Trophoblast cell (in vitro differentiated cells and primary cell): ENCODE results near the gene SCYGR6.

Source experiments
- DNase-seq, 2 donors: peaks; one replicate each; pipeline ENCODE4 v3.0.0-alpha.2; 2016
- H2AFZ ChIP-seq: 2 replicates; pipeline ENCODE4 v1.6.1; 2013; ENCODE audit warnings: low read length, moderate library complexity, mild to moderate bottlenecking; ENCODE audit not compliant: insufficient read depth, poor library complexity
- H2AK5ac ChIP-seq: 2 replicates; pipeline ENCODE4 v1.6.1; 2013; ENCODE audit warnings: mild to moderate bottlenecking, low read length
- H2BK120ac ChIP-seq: 2 replicates; pipeline ENCODE4 v1.6.1; 2013; ENCODE audit warnings: low read length, mild to moderate bottlenecking, moderate library complexity; ENCODE audit not compliant: insufficient read depth, poor library complexity
- H2BK12ac ChIP-seq: 2 replicates; pipeline ENCODE4 v1.6.1; 2013; ENCODE audit warnings: mild to moderate bottlenecking, low read length, moderate library complexity
- H2BK5ac ChIP-seq: 2 replicates; pipeline ENCODE4 v1.6.1; 2013; ENCODE audit warnings: low read length, low read depth, moderate library complexity, mild to moderate bottlenecking; ENCODE audit not compliant: poor library complexity
- H3K14ac ChIP-seq: 2 replicates; pipeline ENCODE4 v1.6.1; 2013; ENCODE audit warnings: mild to moderate bottlenecking, low read length
- H3K18ac ChIP-seq: 2 replicates; pipeline ENCODE4 v1.6.1; 2013; ENCODE audit warnings: mild to moderate bottlenecking, low read length
- H3K23ac ChIP-seq: 2 replicates; pipeline ENCODE4 v1.6.1; 2013; ENCODE audit warnings: low read length
- H3K27ac ChIP-seq: 2 replicates; pipeline ENCODE4 v1.5.1; 2013; ENCODE audit warnings: low read depth, mild to moderate bottlenecking, inconsistent platforms, low read length, moderate library complexity
- H3K27me3 ChIP-seq: 2 replicates; pipeline ENCODE4 v1.6.1; 2013; ENCODE audit warnings: inconsistent platforms, mild to moderate bottlenecking, low read length, moderate library complexity; ENCODE audit not compliant: insufficient read depth
- H3K36me3 ChIP-seq, 2 experiments: 1 replicate in 1 of 2; 2 replicates in 1 of 2; pipeline ENCODE4 v1.6.1; 2013; ENCODE audit warnings: low read length in 2 of 2, mild to moderate bottlenecking in 2 of 2, moderate library complexity in 1 of 2; ENCODE audit not compliant: insufficient read depth in 2 of 2, control insufficient read depth in 1 of 2
- H3K4ac ChIP-seq: 2 replicates; pipeline ENCODE4 v1.6.1; 2013; ENCODE audit warnings: low read depth, mild to moderate bottlenecking, low read length, moderate library complexity
- H3K4me1 ChIP-seq, 2 experiments: 1 replicate in 1 of 2; 2 replicates in 1 of 2; pipeline ENCODE4 v1.6.1; 2013; ENCODE audit warnings: low read length in 2 of 2, mild to moderate bottlenecking in 2 of 2, moderate library complexity in 1 of 2; ENCODE audit not compliant: insufficient read depth in 2 of 2, control insufficient read depth in 1 of 2
- H3K4me2 ChIP-seq: 2 replicates; pipeline ENCODE4 v1.6.1; 2013; ENCODE audit warnings: inconsistent platforms, mild to moderate bottlenecking, low read length, moderate library complexity
- H3K4me3 ChIP-seq: 2 replicates; pipeline ENCODE4 v1.5.1; 2013; ENCODE audit warnings: mild to moderate bottlenecking, low read depth, low read length, inconsistent platforms
- H3K79me1 ChIP-seq: one replicate; pipeline ENCODE4 v1.6.1; 2013; ENCODE audit warnings: low read length
- H3K79me2 ChIP-seq: 2 replicates; pipeline ENCODE4 v1.6.1; 2013; ENCODE audit warnings: low read length, mild to moderate bottlenecking; ENCODE audit not compliant: control insufficient read depth, insufficient read depth, poor library complexity
- H3K9ac ChIP-seq: 2 replicates; pipeline ENCODE4 v1.6.1; 2013; ENCODE audit warnings: mild to moderate bottlenecking, low read length
- H3K9me3 ChIP-seq: 2 replicates; pipeline ENCODE4 v1.6.1; 2013; ENCODE audit warnings: low read depth, mild to moderate bottlenecking, control low read depth, inconsistent platforms, low read length; ENCODE audit not compliant: insufficient read depth
- H4K12ac ChIP-seq: 2 replicates; pipeline ENCODE4 v1.6.1; 2013; ENCODE audit warnings: low read depth, mild to moderate bottlenecking, low read length, moderate library complexity
- H4K8ac ChIP-seq: 2 replicates; pipeline ENCODE4 v1.6.1; 2013; ENCODE audit warnings: low read depth, mild to moderate bottlenecking, low read length, moderate library complexity
- H4K91ac ChIP-seq: one replicate; pipeline ENCODE4 v1.6.1; 2013; ENCODE audit warnings: low read depth, mild to moderate bottlenecking, low read length, moderate library complexity
- WGBS: extraction: QIAGEN DNeasy Blood & Tissue Kit; methylation state at CpG from one replicate; pipeline ENCODE4 v1.1.7; 2013; ENCODE audit warnings: missing lambda C conversion rate; ENCODE audit not compliant: insufficient read length, insufficient coverage; ENCODE audit errors: extremely low coverage; 5-methylcytosine and 5-hydroxymethylcytosine counted together

SCYGR6 gene

DNA sequence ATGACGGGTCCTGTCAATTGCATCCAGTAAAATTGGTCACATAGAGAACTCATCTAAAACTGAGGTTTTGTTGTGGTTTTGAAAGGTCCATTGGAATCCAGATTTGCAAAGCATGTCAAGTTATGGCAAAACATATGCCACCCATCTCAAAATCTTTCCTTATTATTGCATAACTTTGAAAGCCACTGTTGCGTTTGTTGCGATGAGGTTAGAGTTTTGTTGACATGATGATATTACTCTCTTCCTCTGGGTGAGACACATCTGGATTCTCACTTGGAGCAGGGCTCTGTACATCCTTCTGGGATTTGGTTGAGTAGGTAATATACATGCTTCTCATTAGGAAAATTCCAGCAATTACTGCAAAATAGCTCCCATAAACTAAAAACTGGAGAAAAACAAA, 37.4 kb downstream of the SCYGR6 start:
- Histone ChIP-seq H3K4me2 (no peak overlapping the region), H4K8ac (no peak overlapping the region), H3K9me3 (no peaks in the 10 kb centered on the region), H3K4me1 (no peaks in the 10 kb centered on the region), H2BK120ac (no peak overlapping the region), H3K9ac (no peak overlapping the region), H3K4me3 (no peak overlapping the region), H3K27ac (no peak overlapping the region), H3K18ac (no peak overlapping the region), H2AK5ac (no peak overlapping the region), H3K4ac (no peak overlapping the region), H3K23ac (no peak overlapping the region), H3K79me1 (no peaks in the 10 kb centered on the region), H2AFZ (no peak overlapping the region), H2BK12ac (no peak overlapping the region), H3K14ac (no peak overlapping the region), H3K27me3 (no peaks in the 10 kb centered on the region), H4K91ac (no peak overlapping the region), H2BK5ac (no peak overlapping the region), H3K79me2 (no peaks in the 10 kb centered on the region), H4K12ac (no peak overlapping the region), H3K36me3 (peaks cover 4% of the 10 kb centered on the region in 2 experiments)
- no CpG with 5 or more reads among the region's 3 CpGs for WGBS
- DNase-seq = peak in 1 of 2 donors; percentile 31

DNA sequence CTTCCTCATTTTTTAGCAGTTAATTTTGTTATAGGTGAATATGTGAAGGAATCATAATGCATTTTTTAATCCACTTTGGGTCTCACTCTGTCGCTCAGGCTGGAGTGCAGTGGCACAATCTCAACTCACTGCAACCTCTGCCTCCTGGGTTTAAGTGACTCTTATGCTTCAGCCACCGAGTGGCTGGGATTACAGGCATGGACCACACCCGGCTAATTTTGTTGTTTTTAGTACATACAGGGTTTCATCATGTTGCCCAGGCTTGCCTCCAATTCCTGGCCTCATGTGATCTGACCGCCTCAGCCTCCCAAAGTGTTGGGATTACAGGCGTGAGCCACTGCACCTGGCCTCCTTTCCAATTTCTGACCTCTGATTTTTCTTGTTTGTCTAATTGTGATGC, 40.3 kb downstream of the SCYGR6 start:
- Histone ChIP-seq H3K4ac (no peak overlapping the region), H3K14ac (no peak overlapping the region), H3K27me3 (no peaks in the 10 kb centered on the region), H3K9ac (no peak overlapping the region), H2AFZ (no peak overlapping the region), H3K79me1 (no peaks in the 10 kb centered on the region), H3K18ac (no peak overlapping the region), H3K4me2 (no peak overlapping the region), H4K91ac (no peak overlapping the region), H3K36me3 (peaks cover 4% of the 10 kb centered on the region in 2 experiments), H4K12ac (no peak overlapping the region), H4K8ac (no peak overlapping the region), H3K4me3 (no peak overlapping the region), H2AK5ac (no peak overlapping the region), H2BK120ac (no peak overlapping the region), H3K9me3 (no peaks in the 10 kb centered on the region), H2BK12ac (no peak overlapping the region), H3K27ac (no peak overlapping the region), H3K23ac (no peak overlapping the region), H2BK5ac (no peak overlapping the region), H3K4me1 (no peaks in the 10 kb centered on the region), H3K79me2 (no peaks in the 10 kb centered on the region)
- no CpG with 5 or more reads among the region's 5 CpGs for WGBS
- DNase-seq = peak in 1 of 2 donors; percentile 41

DNA sequence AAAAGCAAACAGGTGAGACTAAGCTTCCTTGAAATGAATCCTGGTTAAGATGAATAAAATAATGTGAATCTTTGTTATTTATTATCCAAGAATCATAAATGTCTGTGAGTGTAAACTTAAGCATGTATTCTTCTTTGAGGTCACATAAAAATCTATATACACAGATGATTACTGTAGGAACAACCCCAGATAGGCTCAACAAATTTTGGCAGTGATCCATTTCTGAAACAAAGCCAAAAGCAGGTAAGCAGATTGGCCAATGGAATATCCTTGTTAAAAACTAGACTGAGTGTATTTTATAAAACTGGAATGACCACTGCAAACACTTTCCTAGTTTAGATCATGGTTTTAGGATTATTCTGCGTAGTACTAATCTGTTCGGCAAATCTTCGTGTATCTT, 46.6 kb downstream of the SCYGR6 start:
- no peak overlapping the region for H3K27ac ChIP-seq
- no peak overlapping the region for H3K4ac ChIP-seq
- no peak overlapping the region for H2AK5ac ChIP-seq
- no peak overlapping the region for H4K8ac ChIP-seq
- H3K14ac ChIP-seq = no peak overlapping the region
- no peak overlapping the region for H2BK120ac ChIP-seq
- H3K79me2 ChIP-seq = no peaks in the 10 kb centered on the region
- no peak overlapping the region for H3K9ac ChIP-seq
- H2AFZ ChIP-seq = no peak overlapping the region
- H3K79me1 ChIP-seq = peaks cover 2% of the 10 kb centered on the region
- no peaks in the 10 kb centered on the region for H3K36me3 ChIP-seq
- H3K18ac ChIP-seq = no peak overlapping the region
- no peaks in the 10 kb centered on the region for H3K9me3 ChIP-seq
- no peak overlapping the region for H2BK12ac ChIP-seq
- no peak for DNase-seq
- H2BK5ac ChIP-seq = no peak overlapping the region
- H4K91ac ChIP-seq = no peak overlapping the region
- WGBS = no CpG with 5 or more reads among the region's 3 CpGs
- no peaks in the 10 kb centered on the region for H3K27me3 ChIP-seq
- H3K4me2 ChIP-seq = no peak overlapping the region
- H4K12ac ChIP-seq = no peak overlapping the region
- no peaks in the 10 kb centered on the region for H3K4me1 ChIP-seq
- H3K4me3 ChIP-seq = no peak overlapping the region
- H3K23ac ChIP-seq = no peak overlapping the region

DNA sequence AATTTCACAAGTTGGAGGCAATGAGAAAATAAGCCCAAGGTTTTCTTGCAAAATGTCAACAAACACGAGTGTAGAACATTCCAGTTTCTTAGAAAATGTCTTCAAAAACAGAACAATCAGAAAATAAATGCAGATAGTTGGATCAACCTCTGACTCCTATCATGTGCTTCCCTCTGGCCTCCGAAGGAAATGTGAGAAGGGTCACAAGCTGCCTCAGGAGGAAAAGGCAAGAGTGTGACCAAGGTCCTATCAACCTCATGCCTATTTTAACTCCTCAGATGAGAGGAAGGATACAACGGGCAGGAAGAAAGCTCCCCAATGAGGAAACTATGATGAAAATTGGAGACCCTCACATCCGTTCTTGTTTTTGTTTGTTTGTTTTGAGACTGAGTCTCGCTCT, 50.1 kb downstream of the SCYGR6 start:
- peaks cover 2% of the 10 kb centered on the region for H3K79me1 ChIP-seq
- no peak overlapping the region for H2AK5ac ChIP-seq
- no peaks in the 10 kb centered on the region for H3K9me3 ChIP-seq
- no peaks in the 10 kb centered on the region for H3K79me2 ChIP-seq
- H3K4me2 ChIP-seq = no peak overlapping the region
- H3K4ac ChIP-seq = no peak overlapping the region
- H3K23ac ChIP-seq = no peak overlapping the region
- H3K14ac ChIP-seq = no peak overlapping the region
- no peak overlapping the region for H3K18ac ChIP-seq
- H3K4me3 ChIP-seq = no peak overlapping the region
- no peak overlapping the region for H4K8ac ChIP-seq
- DNase-seq = no peak
- no peaks in the 10 kb centered on the region for H3K36me3 ChIP-seq
- H2AFZ ChIP-seq = no peak overlapping the region
- no peak overlapping the region for H4K91ac ChIP-seq
- H4K12ac ChIP-seq = no peak overlapping the region
- H3K9ac ChIP-seq = no peak overlapping the region
- H2BK120ac ChIP-seq = peak overlapping the region; percentile 33
- no peak overlapping the region for H2BK12ac ChIP-seq
- no peaks in the 10 kb centered on the region for H3K27me3 ChIP-seq
- no peak overlapping the region for H2BK5ac ChIP-seq
- no peaks in the 10 kb centered on the region for H3K4me1 ChIP-seq
- no CpG with 5 or more reads among the region's 5 CpGs for WGBS
- H3K27ac ChIP-seq = no peak overlapping the region
